HG02852 (cell line): ENCODE data around the gene PIP4K2C.
"Not testable (repeated sequence)": the region's sequence is repeated elsewhere in the genome, so short reads cannot be mapped to it uniquely, and the experiment has no call there.

ENCODE experiments used
- ATAC-seq: cut with Tn5 transposase; IDR thresholded peaks from one replicate; pipeline ENCODE4 v1.9.1; 2021; ENCODE audit warnings: mild to moderate bottlenecking, moderate library complexity; ENCODE audit not compliant: unreplicated experiment

PIP4K2C gene

DNA sequence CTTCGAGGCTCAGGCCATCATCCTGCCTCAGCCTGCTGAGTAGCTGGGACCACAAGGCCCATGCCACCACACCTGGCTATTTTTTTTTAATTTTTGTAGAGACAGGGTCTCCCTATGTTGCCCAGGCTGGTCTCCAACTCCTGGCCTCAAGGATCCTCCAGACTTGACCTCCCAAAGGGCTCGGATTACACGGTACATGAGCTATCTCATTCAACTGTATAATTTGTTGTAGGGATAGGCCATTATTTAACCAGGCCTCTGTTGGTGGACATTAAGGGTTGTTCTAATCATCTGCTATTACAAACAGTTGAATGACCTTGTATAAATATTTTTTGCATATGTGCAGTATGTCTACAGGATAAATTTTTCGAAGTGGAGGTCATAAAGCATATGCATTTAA, 32.1 kb upstream of the PIP4K2C start:
- ATAC-seq: no peak

DNA sequence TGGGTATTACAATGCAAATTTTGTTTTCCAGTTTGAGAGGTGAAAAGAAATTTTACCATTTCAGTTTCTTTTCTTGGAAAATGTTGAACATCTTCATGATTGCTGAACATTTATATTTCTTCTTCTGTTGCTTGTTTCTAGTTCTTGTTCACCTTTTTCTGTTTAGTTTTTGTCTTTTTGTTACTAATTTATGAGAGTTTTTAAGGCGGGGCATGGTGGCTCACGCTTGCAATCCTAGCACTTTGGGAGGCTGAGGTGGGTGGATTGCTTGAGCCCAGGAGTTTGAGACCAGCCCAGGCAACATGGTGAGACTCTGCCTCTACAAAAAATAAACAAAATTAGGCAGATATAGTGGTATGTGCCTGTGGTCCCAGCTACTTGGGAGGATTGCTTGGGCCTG, 30.5 kb upstream of the PIP4K2C start:
- ATAC-seq: no peak

DNA sequence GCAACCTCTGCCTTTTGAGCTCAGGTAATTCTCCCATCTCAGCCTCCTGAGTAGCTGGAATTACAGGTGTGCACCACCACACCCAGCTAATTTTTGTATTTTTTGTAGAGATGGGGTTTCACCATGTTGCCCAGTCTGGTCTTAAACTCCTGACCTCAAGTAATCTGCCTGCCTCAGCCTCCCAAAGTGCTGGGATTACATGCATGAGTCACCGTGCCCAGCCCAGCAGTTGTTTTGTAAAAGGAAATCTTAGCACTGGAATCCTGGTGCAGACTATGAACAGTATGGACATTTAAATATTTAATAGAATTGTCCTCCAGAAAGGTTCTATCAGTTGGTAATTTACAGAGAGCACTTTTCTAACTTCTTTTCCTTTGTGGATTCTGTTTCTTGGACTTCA, 29.9 kb upstream of the PIP4K2C start:
- not testable (repeated sequence) for ATAC-seq

DNA sequence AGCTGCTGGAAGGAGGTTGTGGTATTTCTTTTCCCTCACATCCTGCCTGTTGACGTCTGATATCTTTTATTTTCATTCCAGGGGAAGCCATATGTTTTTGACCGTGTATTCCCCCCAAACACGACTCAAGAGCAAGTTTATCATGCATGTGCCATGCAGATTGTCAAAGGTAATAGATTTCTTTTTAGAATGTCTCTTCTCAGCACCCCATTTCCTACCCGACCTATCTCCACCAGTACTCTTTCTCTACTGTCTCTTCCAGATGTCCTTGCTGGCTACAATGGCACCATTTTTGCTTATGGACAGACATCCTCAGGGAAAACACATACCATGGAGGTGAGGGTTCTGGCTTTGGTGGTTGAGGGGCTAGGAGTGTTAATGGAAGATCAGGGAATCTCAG, 27.6 kb upstream of the PIP4K2C start:
- no peak for ATAC-seq

DNA sequence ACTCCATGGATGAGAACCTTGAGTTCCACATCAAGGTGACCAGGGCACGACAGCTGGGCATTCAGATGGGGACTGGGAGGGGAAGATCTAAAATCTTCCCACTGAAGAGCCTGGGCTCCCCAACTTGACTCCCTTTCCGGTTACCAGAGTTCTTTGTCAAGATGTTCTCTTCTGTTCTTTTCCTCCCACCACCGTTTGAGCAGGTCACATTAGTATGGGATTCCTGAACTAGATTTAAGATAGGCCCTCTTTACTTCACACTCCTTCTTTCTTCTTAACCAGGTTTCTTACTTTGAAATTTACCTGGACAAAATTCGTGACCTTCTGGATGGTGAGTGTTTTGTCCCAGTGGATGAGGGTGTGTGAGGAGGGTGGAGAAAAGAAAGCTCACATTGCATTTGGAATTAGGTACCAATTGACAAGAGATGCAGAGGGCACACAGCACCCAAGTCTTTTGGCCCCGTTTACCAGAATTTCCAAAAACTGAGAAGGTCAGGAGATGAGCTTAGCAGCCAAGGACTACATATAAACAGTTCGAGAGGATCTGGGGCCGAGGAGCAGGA, 26.7 kb upstream of the PIP4K2C start:
- no peak for ATAC-seq

DNA sequence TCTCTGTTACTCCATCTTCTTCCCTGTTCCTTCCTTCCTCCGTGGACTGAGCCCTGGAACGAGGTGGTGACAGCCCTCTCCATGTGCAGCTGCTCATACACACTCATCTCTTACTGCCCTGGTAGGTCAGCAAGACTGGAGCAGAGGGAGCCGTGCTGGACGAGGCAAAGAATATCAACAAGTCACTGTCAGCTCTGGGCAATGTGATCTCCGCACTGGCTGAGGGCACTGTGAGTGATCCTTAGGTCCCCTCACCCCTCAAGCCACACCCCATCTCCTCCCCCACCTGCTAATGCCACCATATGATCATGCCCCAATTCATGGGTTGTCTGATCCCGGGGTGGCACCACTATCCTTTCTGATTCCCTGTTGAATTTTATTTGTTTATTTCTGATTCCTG, 22.2 kb upstream of the PIP4K2C start:
- ATAC-seq: no peak

DNA sequence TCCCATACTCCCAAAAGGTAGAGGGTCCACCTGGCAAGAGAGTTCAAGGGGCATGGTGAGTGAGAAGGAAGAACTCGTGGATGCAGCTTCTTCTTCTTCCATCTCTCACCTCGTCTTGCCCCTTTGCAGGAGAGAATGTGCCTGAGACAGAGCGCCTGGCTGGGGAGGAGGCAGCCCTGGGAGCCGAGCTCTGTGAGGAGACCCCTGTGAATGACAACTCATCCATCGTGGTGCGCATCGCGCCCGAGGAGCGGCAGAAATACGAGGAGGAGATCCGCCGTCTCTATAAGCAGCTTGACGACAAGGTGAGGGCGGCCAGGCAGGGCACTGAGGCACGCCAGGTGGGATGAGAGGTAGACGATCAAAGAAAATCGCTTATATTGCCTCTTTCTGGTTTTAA, 21.1 kb upstream of the PIP4K2C start:
- ATAC-seq: no peak

DNA sequence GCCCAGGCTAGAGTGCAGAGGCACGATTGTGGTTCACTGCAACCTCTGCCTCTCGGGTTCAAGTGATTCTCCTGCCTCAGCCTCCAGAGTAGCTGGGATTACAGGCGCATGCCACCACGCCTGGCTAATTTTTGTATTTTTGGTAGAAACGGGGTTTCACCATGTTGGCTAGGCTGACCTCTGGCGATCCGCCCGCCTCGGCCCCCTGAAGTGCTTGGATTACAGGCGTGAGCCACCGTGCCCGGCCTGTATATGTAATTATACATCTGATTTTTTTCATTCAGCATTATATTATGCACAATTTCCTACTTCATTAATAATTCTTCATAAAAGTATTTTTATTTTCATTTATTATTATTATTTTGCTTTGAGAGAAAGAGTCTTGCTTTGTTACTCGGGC, 20.6 kb upstream of the PIP4K2C start:
- ATAC-seq: not testable (repeated sequence)

DNA sequence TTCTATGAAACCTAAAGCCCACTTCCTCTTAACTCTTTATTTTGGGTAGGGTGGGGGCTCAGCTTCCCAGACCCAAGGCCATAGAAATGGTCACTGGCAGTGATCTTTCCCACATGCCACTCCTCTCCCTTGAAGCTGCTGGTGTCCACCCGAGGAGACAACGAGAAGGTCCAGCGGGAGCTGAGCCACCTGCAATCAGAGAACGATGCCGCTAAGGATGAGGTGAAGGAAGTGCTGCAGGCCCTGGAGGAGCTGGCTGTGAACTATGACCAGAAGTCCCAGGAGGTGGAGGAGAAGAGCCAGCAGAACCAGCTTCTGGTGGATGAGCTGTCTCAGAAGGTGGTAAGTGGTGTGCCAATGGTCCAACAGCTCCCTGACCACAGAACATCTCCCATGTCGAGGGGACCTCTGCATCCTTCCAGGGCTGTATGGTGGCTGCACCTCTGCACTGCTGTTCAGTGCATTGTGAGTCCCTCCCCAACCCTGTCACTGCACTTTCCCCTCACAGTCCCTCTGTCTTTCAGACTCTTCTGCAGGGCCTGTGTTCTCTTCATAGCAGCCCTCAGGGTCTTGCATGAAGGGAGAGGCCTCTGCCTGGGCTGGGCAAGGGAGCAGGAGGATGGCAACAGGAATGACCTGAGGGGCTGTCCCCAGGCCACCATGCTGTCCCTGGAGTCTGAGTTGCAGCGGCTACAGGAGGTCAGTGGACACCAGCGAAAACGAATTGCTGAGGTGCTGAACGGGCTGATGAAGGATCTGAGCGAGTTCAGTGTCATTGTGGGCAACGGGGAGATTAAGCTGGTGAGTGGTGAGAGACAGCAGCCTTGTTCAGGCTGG, 18.8 kb upstream of the PIP4K2C start:
- ATAC-seq: no peak

DNA sequence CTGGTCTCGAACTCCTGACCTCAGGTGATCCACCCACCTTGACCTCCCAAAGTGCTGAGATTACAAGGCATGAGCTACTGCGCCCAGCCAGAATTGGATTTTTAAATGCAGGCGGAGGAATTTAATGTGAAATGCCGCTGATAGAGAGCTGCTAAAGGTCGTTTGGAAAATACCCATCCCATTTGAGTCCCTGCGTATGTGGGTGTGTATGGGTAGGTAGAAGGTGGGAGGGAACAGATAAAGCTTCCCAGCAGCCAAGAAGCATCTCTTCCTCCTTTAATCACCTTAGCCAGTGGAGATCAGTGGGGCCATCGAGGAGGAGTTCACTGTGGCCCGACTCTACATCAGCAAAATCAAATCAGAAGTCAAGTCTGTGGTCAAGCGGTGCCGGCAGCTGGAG, 16.2 kb upstream of the PIP4K2C start:
- no peak for ATAC-seq

DNA sequence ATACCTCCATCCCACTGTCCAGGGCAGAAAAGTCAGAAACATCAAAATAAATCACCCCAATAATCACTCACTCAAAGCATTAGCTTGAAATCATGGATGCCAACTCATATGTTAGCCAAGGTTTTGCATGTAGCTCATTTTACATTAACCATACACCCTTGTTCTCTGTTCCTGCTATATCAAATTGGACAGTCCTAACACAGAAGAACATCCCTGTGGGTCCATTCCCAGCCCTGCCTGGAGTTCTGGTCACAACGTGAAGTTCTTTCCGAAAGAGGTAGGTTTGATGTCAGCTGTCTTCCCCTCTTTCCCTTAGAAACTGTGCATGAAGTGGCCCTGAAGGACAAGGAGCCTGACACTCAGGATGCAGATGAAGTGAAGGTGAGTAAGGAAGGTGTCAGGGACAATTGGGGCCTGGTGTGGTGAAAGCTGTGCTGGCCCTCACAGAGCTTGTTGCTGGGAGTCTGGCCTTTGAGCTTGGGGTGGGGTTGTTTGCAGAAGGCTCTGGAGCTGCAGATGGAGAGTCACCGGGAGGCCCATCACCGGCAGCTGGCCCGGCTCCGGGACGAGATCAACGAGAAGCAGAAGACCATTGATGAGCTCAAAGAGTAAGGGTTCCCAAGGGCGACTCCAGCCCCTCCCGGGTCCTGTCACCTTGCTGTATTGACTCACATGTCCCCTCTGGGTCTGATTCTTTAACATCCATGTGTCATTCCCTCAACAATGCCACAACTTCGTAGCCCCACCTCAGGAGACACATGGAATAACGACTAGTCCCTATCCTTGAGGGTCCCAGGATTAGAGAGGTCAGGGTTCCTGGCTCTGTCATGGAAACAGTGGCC, 15.0 kb upstream of the PIP4K2C start:
- ATAC-seq: no peak

DNA sequence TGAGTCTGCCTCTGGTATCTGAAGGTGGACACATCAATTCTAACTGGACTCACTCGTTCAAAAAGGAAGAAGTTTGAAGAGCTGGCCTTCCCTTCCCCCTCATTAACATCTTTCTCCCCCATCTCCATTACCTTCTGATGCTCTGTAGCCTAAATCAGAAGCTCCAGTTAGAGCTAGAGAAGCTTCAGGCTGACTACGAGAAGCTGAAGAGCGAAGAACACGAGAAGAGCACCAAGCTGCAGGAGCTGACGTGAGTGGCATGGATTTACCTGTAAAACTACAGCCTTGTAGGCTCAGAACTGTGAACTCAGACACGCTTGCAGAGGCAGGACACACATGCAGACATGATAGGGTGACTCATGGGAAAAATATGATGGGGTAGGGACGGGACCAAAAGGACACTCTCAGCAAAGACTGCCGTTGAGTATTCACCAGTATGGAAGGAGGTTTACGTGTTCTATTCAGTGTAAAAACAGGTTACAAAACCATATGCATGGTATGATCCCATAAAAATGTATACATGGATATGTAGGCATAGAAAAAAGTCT, 14.3 kb upstream of the PIP4K2C start:
- ATAC-seq: no peak

DNA sequence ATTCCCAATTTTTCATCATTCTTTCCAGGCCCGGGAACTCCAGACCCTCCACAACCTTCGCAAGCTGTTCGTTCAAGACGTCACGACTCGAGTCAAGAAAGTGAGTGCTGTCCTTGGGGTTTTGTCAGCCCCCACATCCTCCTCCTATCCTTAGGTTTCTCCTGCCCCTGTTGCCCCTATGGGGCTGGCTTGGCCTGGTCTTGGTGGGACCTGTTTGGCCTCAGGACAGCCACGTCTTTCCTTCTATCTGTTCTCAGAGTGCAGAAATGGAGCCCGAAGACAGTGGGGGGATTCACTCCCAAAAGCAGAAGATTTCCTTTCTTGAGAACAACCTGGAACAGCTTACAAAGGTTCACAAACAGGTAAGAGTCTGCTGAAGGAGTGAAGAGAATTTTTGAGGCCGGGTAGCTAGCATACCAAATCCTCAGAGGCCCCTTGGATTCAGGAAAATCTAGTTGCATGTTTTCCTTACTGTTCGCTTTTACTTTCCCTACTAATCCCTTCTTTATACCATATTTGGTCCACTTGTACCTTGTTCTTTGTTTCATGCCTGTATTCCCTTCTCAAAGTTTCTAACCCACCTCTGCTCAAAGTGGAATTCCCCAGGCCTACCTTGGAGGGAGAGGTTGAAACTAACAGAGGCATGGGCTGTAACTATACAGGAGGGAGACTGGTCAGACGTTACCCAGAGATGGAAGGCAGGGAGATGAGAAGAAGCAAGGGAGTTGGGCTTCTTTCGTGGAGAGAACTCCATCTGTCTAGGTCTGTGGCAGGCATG, 12.8 kb upstream of the PIP4K2C start:
- no peak for ATAC-seq

DNA sequence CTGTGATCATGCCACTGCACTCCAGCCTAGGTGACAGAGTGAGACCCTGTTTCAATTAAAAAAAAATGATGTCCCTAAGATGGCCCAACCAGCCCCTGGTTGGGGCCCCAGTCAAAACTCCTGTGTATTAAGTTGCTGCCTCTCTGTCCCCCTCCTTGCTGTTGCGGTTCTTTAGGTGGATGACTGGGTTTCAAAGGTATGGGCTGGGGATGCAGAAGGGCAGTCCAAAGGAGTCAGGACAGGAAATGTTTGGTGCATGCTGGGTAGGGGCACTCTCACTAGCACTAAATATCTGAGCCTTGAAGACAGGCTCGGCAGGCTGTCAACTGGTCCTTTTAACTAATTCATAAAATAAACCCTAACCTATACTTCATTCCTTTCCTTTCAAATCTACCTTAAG, 12.0 kb upstream of the PIP4K2C start:
- no peak for ATAC-seq

DNA sequence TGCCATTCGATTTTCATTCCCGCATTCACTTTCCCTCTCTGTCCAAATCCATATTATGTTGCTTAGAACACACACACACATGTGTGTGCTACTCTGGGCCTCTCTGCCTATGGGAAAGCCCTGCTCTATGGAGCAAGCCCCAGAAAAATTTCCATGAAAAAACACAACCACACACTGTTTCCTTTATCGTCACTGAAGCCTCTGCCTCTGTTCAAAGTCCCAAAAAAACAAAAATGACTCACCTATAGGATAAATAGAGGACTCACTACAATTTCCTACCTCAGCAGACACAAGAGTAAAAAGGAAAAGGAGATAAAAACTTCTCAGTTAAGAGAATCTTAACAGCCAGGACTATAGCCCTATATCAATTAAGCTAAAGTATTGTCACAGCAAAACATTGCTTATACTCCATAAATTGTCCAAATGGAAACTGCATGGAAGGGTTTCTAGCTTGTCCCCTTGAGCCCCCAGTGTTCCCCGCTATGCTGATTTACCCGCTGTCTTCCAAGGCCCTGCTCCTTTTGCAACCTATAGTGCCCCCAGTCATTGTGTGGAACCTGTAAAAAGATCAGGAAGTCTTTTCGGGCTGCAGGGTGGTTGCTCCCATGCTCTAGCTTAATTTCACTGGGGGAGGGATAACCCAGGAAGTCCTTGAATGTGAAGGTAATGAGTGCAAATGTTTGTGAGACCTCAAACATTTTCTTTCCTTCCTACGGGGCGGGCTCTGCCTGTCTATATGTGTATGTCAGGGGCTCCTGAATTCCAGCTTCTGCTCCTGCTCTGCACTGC, 11.1 kb upstream of the PIP4K2C start:
- ATAC-seq: no peak

DNA sequence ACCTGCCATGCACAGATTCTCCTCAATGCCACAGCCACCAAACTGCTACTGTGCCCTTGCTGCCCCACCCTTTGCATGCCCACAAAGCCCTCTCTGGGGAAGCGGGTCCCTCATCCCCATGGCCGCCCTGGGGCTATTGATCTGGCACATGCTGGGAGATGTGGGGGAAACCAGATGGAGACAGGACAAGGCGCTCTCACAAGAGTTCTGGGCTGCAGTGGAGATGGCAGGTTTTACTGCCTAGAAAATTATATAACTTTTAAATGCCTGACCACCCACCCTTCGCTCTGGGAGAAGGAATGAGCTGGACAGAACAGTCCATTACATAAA, 10.6 kb upstream of the PIP4K2C start:
- no peak for ATAC-seq

DNA sequence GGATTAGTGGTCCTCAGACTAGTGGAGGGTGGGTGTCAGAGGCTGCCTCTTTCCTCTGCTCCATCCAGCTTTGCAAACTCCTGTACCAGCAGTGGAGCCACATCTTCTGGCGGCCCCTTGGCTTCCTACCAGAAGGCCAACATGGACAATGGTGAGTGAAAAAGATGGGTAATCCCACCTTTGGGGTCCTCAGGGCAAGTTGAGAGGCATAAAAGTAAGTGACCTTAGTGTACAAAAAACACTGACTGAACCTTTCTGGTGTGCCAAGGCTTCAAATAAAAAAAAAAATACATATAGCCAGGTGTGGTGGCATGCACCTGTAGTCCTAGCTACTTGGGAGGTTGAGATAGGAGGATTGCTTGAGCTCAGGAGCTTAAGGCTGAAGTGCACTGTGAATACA, 9.2 kb upstream of the PIP4K2C start:
- ATAC-seq: no peak

DNA sequence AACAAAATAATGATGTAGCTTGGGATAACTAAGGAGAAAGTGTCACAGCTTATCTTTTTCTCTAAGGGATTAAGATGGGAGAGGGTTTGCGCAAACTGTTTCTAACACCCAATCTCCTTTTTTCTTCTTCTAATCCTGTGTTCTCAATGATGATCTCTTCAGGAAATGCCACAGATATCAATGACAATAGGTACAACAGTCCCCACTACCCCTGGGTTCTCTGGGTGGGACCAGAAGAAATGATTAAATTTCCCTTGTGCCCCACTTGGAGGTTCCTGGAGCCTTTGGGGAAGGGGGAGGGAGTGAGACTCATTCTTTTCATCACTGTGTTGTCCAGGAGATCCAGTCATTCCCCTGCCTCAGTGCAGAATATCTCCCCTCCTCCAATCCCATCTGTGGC, 8.6 kb upstream of the PIP4K2C start:
- no peak for ATAC-seq

DNA sequence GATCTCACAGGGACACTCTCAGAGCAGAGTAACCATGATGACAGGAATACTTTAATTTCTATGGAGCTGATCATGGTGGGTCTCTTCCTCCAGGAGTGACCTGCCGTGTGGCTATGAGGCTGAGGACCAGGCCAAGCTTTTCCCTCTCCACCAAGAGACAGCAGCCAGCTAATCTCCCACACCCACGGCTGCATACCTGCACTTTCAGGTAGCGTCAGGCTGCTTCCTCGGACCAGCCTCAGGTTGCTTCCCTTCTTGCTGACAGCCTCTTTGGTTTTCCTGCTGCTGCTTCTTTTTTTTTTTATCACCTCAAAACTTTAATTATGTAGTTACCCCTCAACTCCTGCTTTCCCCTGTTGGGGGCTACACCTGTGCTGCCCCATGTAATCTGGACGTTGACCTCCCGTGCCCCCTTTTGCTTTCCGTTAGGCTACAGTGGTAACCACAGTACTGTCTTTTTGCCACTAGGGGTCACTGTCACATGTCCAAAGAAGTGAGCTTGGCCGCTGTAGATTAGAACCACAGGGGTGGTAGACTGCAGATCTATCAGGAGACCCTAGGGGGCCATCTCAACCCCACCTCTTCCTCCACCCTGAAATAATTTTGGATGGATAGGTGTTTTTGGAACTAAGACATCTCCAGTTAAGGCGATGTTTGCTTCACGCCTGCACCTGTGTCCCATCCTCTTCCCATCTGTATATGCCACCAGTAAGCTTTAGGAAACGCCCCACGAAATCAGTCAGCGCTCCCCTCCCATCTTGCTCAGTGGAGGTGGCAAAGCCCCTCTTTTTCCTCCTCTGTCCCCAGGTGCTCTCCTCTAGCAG, 7.8 kb upstream of the PIP4K2C start:
- peak; percentile 96 for ATAC-seq
